ENCODE data around the gene ZNF236.

GRCh38 chr18:76801567-76802505 lies 20.5 kb upstream of the ZNF236 start:
- peak; percentile 43 for TF ChIP-seq CTCF (IDR thresholded peaks at IDR 0.05; ENCODE audit: insufficient read depth, low read depth, low read length)
- TF ChIP-seq EZH2 (IDR thresholded peaks at IDR 0.05; ENCODE audit: insufficient read depth, low read length): no peak
